ELR (cell line): ENCODE results near the gene MGST3.
"Not testable (repeated sequence)": the region's sequence is repeated elsewhere in the genome, so short reads cannot be mapped to it uniquely, and the experiment has no call there.

Source experiments
- DNase-seq: peaks from one replicate; pipeline ENCODE4 v3.0.0-alpha.2; 2015; ENCODE audit warnings: low read depth

MGST3 gene

GRCh38 chr1:165629848-165630628, 996 bp upstream of the MGST3 start:
- DNase-seq = no peak

DNA sequence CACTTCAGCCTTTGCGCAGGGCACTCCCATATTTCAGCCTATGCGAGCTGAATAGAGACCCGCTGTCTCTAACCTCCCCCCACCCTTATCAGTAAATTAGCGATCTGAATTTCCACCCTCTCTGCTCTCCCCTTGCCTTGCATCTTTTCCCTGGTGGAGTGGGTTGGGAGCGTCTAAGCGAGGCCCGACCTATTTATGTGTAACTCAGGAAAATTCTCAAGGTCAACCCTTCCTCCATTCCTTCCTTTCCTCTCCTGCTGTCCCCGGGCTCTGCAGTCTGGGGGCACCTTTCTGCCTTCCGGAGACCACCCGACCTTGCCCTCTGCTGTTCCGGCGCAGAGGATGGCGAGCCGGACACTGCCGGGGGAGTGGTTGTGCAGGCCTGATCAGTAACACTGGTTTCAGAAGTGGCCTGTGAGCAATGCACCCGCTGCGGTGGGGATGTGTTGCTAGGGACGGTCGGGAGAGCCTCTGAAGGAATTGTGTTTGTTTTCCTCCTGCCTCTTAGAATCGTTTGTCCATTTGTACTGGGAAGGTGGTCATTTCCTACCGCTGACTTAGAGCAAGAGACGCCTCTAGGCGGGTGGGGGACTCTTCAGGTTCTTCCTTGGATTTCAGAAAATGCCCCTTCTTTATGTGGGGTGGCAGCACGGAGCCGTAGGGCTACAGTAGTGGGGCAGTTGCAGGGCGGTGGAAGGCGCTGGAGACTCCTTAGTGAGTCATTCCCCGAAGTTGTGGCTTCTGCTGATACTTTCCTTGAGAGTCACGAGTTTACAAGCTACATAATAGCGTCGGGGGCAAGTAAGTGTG, 513 bp downstream of the MGST3 start:
- peak; percentile 94 for DNase-seq

GRCh38 chr1:165632152-165632469, 1.1 kb downstream of the MGST3 start:
- DNase-seq = no peak

DNA sequence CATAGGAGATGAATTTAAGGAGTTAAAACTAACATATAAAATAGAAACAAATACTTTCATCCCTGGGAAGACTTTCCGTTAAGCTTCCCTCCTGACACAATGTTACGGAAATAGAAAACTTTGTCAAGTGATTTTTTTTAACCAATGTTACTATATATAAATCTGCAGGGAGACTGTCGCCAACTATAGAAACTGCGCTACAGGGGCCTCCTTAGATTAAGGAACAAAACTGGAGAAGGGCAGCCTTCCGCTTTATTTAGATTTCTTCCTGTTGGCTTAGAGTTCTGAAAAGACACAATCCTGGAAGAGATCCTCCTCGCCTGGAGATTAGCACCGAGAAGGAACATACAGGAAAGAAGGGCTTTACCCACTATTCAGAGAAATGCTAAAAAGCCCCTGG, 1.5 kb downstream of the MGST3 start:
- peak; percentile 5 for DNase-seq

GRCh38 chr1:165633614-165634013, 2.6 kb downstream of the MGST3 start:
- DNase-seq = peak; percentile 58

GRCh38 chr1:165634154-165634921, 3.3 kb downstream of the MGST3 start:
- no peak for DNase-seq

DNA sequence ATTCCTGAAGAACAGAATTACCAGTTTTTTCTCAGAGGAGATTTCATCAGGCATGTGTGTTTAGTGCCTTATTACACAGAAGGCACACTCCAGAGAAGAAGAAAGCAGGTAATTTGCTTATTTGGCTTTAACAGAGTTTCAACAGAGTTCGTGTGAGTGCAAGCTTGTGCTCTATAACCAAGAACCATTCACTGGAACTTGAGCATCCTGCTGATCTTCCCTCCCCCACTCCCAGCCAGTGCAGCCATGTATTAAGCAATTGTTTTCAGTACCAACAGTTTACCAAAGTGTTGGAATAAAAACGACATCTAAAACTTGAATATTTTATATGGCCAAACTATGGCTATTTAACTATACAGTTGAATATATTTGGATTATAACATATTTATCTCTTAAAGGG, 4.3 kb downstream of the MGST3 start:
- no peak for DNase-seq

DNA sequence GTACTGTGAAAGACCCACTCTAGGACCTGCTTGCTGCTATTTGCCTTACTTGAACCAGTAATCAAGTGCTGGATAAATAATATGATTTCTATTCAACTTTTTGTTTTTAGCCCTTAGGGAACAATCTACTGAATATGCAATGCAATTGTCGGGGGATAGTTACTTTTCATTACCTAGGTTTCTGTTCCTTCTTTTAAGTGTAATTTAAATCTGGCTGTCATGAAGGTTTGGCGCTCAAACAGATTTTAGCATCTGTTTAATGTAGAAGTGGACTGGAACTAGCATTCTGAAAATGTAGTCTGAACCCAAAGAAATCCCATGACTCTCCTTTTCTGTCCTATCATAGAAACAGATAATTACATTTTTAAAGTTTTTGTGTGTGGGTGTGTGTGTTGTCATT, 4.8 kb downstream of the MGST3 start:
- DNase-seq = no peak

DNA sequence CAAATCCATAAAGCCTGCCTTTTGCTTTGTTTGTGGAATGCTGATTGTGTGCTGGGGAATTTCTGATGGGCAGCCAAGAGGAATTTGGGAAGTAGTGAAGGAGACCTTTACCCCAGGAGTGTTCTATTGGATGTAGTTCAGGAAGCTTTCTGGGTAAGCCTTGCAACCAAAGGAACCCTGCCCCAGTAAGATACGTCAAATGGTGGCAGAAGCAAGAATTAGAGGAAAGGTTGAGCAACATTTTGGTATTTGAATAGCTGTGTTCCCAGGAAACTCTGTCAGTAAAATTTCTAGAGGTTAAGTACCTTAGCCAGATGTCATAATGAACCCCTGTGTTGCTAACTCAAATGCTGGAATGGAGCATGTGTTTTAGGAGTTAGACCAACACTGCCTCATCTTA, 6.4 kb downstream of the MGST3 start:
- no peak for DNase-seq

- not testable (repeated sequence) for DNase-seq
Measured at GRCh38 chr1:165638211-165638610, 7.2 kb downstream of the MGST3 start.

DNA sequence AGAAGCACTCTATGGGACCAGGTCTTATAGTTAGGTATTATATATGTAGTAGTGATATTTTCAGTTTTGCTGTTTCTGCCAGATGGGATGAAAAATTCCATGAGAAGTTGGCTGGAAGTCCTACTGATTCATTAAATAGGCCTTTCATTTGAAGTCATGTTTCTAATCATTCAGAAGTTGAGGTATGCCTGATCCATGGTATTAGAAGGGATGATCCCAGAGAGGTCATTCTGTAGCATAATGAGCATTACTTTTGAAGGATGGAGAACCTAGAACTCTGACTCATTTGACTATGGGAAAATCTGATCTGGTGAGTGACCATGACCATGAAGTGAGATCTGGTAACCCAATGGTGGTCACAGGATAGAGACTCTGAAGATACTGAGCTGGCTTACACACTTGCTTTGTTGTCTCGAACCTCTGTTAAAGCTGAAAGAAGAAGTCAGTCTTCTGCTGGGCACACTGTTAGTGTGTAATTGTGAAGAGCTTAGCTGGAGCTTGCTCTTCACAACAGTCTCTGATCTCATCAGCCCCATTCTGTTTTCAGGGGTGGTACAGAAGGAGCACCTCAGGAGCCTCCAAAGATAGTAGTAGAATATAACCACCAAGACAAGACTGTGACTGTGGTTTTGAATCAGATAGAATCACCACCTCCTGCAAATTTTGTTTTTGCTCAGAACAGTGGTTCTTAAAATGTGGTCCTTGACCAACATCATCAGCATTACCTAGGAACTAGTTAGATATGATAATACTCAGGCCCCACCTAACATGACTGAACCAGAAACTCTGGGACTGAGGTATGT, 9.0 kb downstream of the MGST3 start:
- DNase-seq = no peak

DNA sequence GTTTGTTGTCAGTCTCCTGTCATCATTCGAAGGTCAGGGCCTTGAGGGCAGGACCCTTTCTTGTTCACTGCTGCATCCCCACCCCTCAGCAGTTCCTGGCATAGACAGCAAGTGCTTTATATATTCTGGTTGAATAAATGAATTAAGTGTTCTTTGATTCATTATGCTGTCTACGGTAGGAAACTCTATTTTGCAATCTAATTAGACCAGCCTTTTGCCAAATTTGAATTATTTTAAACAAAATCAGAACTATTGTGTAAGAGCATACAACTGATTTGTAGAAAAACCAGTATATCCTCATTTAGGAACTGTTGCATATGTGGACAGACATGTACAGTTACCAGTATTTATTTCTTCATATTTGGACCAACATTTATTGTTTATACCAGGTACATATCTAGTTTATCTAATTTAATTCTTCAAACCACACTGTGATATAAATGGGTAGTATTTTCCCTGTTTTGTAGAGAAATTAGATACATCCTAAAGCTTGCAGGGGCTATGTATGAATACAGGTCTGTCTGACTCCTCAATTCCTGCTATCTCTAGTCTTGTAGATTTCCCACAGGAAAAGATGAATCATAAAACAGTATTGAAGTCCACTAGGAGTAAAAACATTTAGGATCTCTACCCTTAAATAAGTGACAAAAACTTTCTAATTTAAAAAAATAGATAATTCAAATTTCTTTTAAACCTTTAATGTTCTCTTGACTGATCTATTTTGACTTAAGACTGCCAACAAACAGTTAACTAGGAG, 10.4 kb downstream of the MGST3 start:
- peak; percentile 13 for DNase-seq

DNA sequence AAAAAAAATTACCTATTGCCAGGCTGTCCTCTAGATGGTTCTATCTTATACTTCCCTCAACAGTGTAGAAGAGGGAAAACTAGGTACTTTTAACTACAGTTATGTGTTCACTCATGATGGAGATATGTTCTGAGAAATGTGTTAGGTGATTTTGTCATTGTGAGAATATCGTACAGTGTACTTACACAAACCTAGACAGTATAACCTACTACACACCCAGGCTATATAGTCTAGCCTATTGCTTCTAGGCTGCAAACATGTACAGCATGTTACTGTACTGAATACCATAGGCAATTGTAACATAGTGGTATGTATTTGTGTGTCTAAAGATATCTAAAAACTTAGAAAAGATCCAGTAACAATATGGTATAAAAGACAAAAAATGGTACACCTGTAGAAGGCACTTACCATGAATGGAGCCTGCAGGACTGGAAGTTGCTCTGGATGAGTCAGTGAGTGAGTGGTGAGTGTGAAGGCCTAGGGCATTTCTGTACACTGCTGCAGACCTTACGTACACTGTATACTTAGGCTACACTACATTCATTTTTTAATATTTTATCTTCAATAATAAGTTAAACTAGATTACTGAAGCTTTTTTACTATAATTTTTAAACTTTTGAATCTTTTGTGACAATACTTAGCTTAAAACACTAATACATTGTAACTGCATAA, 13.2 kb downstream of the MGST3 start:
- peak; percentile 66 for DNase-seq

- peak; percentile 18 for DNase-seq
Measured at GRCh38 chr1:165645654-165646366, 14.8 kb downstream of the MGST3 start.

DNA sequence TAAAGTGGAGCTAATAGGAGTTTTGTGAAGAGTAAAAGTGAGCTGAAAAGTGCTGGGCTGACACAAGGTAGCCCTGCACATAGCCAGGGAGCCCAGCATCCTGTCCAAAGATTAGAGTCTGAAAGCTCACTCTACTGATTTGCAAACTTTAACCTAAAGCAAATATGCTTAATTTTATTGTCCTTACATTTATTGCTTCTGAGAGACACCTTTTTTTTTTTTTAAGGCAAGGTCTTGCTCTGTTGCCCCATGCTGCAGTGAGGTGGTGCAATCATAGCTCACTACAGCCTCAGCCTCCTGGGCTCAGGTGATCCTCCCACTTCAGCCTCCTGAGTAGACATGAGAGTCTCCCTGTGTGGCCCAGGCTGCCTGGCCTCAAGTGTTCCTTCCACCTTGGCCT, 16.5 kb downstream of the MGST3 start:
- DNase-seq = no peak

GRCh38 chr1:165647970-165648369, 16.9 kb downstream of the MGST3 start:
- no peak for DNase-seq

- DNase-seq = no peak
Measured at GRCh38 chr1:165648919-165649572, 18.0 kb downstream of the MGST3 start.

- DNase-seq = peak; percentile 34
Measured at GRCh38 chr1:165650981-165651625, 20.1 kb downstream of the MGST3 start.
